HEK293 (cell line): ENCODE measurements around the gene RTN1.

Source experiments
- CTCF ChIA-PET: fragments of 350-600 bp; formaldehyde crosslinking; extraction: SDS; loops from one replicate; lab custom pipeline; 2021; ENCODE audit warnings: antibody characterized with exemption; lab: Yijun Ruan, JAX
- POLR2A ChIA-PET: fragments of 300-600 bp; formaldehyde crosslinking; extraction: SDS; loops from one replicate; lab custom pipeline; 2020; ENCODE audit warnings: antibody characterized with exemption, inconsistent platforms; lab: Yijun Ruan, JAX
- H3K27ac ChIP-seq: fragments of 200-500 bp; sonication (Bioruptor generic); 2 replicates; pipeline ENCODE4 v1.5.1; 2014; ENCODE audit warnings: low read depth, low read length, control low read depth, inconsistent platforms; ENCODE audit errors: extremely low read depth
- H3K36me3 ChIP-seq, 2 experiments: fragments of 200-500 bp in 1 of 2; sonication (Bioruptor generic) in 1 of 2; 1 replicate in 1 of 2; 2 replicates in 1 of 2; pipeline ENCODE4 v1.5.1; 2014 to 2017; ENCODE audit warnings: inconsistent platforms in 2 of 2, low read length in 2 of 2; ENCODE audit not compliant: control insufficient read depth in 2 of 2, insufficient read depth in 1 of 2
- H3K4me1 ChIP-seq: fragments of 200-500 bp; sonication (Bioruptor generic); 2 replicates; pipeline ENCODE4 v1.5.1; 2014; ENCODE audit warnings: mild to moderate bottlenecking, low read length, inconsistent platforms; ENCODE audit not compliant: control insufficient read depth, insufficient read depth
- H3K4me3 ChIP-seq: 2 replicates; pipeline ENCODE4 v1.5.1; 2011; ENCODE audit warnings: low read depth, mild to moderate bottlenecking, control low read depth, low read length, moderate library complexity
- H3K9me3 ChIP-seq: fragments of 200-500 bp; sonication (Bioruptor generic); 2 replicates; pipeline ENCODE4 v1.5.1; 2014; ENCODE audit warnings: low read depth, low read length, inconsistent platforms; ENCODE audit not compliant: control insufficient read depth, insufficient read depth
- AEBP2 ChIP-seq: fragments of 450-650 bp; formaldehyde crosslinking; IDR thresholded peaks from 2 replicates; pipeline ENCODE4 v1.5.1; 2016; ENCODE audit warnings: missing biosample characterization, missing genetic modification characterization, borderline replicate concordance
- HOXA7 ChIP-seq: sonication (generic); formaldehyde crosslinking; IDR thresholded peaks from 2 replicates; pipeline ENCODE4 v1.8.1; 2022; ENCODE audit warnings: missing genetic modification reagents, borderline replicate concordance
- HOXD13 ChIP-seq: sonication (generic); formaldehyde crosslinking; IDR thresholded peaks from 2 replicates; pipeline ENCODE4 v1.8.0; 2022; ENCODE audit warnings: missing genetic modification reagents, borderline replicate concordance
- KLF10 ChIP-seq: fragments of 450-650 bp; IDR thresholded peaks from 2 replicates; pipeline ENCODE4 v1.5.1; 2018; ENCODE audit warnings: missing biosample characterization, mild to moderate bottlenecking, missing genetic modification characterization
- PRDM4 ChIP-seq: fragments of 450-650 bp; formaldehyde crosslinking; IDR thresholded peaks from 2 replicates; pipeline ENCODE4 v1.5.1; 2017; ENCODE audit warnings: missing biosample characterization, missing genetic modification characterization
- SCRT1 ChIP-seq: fragments of 450-650 bp; formaldehyde crosslinking; IDR thresholded peaks from 2 replicates; pipeline ENCODE4 v1.5.1; 2016; ENCODE audit warnings: missing biosample characterization, missing genetic modification characterization, borderline replicate concordance
- TSHZ1 ChIP-seq: fragments of 450-650 bp; formaldehyde crosslinking; IDR thresholded peaks from 2 replicates; pipeline ENCODE4 v1.5.1; 2016; ENCODE audit warnings: missing biosample characterization, missing genetic modification characterization, borderline replicate concordance
- ZBTB11 ChIP-seq: fragments of 450-650 bp; formaldehyde crosslinking; conservative IDR thresholded peaks from 2 replicates; pipeline ENCODE4 v1.5.1; 2016; ENCODE audit warnings: low read depth, missing biosample characterization, missing genetic modification characterization
- ZBTB17 ChIP-seq: fragments of 450-650 bp; formaldehyde crosslinking; IDR thresholded peaks from 2 replicates; pipeline ENCODE4 v1.5.1; 2016; ENCODE audit warnings: missing biosample characterization, missing genetic modification characterization
- ZBTB20 ChIP-seq: fragments of 450-650 bp; formaldehyde crosslinking; IDR thresholded peaks from 2 replicates; pipeline ENCODE4 v1.5.1; 2016; ENCODE audit warnings: missing biosample characterization, missing genetic modification characterization
- ZNF121 ChIP-seq: fragments of 450-650 bp; formaldehyde crosslinking; IDR thresholded peaks from 2 replicates; pipeline ENCODE4 v1.5.1; 2016; ENCODE audit warnings: missing biosample characterization, missing genetic modification characterization
- ZNF18 ChIP-seq: fragments of 450-650 bp; formaldehyde crosslinking; IDR thresholded peaks from 2 replicates; pipeline ENCODE4 v1.5.1; 2016; ENCODE audit warnings: missing biosample characterization, missing genetic modification characterization
- ZNF202 ChIP-seq: fragments of 450-650 bp; formaldehyde crosslinking; IDR thresholded peaks from 2 replicates; pipeline ENCODE4 v1.5.1; 2016; ENCODE audit warnings: missing biosample characterization, missing genetic modification characterization, borderline replicate concordance
- ZNF23 ChIP-seq: fragments of 450-650 bp; formaldehyde crosslinking; IDR thresholded peaks from 2 replicates; pipeline ENCODE4 v1.5.1; 2016; ENCODE audit warnings: missing biosample characterization, missing genetic modification characterization, borderline replicate concordance
- ZNF302 ChIP-seq: fragments of 450-650 bp; formaldehyde crosslinking; IDR thresholded peaks from 2 replicates; pipeline ENCODE4 v1.5.1; 2016; ENCODE audit warnings: missing biosample characterization, missing genetic modification characterization, low read depth
- ZNF341 ChIP-seq: fragments of 450-650 bp; formaldehyde crosslinking; IDR thresholded peaks from 2 replicates; pipeline ENCODE4; 2016; ENCODE audit warnings: low read depth, missing biosample characterization, missing genetic modification characterization
- ZNF354C ChIP-seq: fragments of 450-650 bp; formaldehyde crosslinking; IDR thresholded peaks from 2 replicates; pipeline ENCODE4 v1.5.1; 2016; ENCODE audit warnings: missing biosample characterization, missing genetic modification characterization, low read depth, borderline replicate concordance
- ZNF449 ChIP-seq: fragments of 450-650 bp; formaldehyde crosslinking; IDR thresholded peaks from 2 replicates; pipeline ENCODE4 v1.5.1; 2017; ENCODE audit warnings: missing biosample characterization, mild to moderate bottlenecking, missing genetic modification characterization, moderate library complexity
- ZNF473 ChIP-seq: fragments of 450-650 bp; formaldehyde crosslinking; IDR thresholded peaks from 2 replicates; pipeline ENCODE4 v1.5.1; 2017; ENCODE audit warnings: missing biosample characterization, missing genetic modification characterization
- ZNF600 ChIP-seq: fragments of 450-650 bp; formaldehyde crosslinking; IDR thresholded peaks from 2 replicates; pipeline ENCODE4 v1.5.1; 2016; ENCODE audit warnings: missing biosample characterization, missing genetic modification characterization
- ZNF621 ChIP-seq: fragments of 450-650 bp; formaldehyde crosslinking; IDR thresholded peaks from 2 replicates; pipeline ENCODE4 v1.5.1; 2017; ENCODE audit warnings: missing biosample characterization, missing genetic modification characterization
- ZNF629 ChIP-seq: fragments of 450-650 bp; formaldehyde crosslinking; IDR thresholded peaks from 2 replicates; pipeline ENCODE4 v1.5.1; 2017; ENCODE audit warnings: missing biosample characterization, missing genetic modification characterization
- ZNF707 ChIP-seq: fragments of 450-650 bp; formaldehyde crosslinking; IDR thresholded peaks from 2 replicates; pipeline ENCODE4 v1.5.1; 2016; ENCODE audit warnings: missing biosample characterization, missing genetic modification characterization
- ZNF830 ChIP-seq: fragments of 450-650 bp; IDR thresholded peaks from 2 replicates; pipeline ENCODE4 v1.5.0; 2018; ENCODE audit warnings: missing biosample characterization, missing genetic modification characterization, low read depth, mild to moderate bottlenecking, moderate library complexity

The RTN1 gene

GRCh38 chr14:59583755-59584154 lies 286.8 kb downstream of the RTN1 start:
- no peaks in the 10 kb centered on the region for H3K9me3 ChIP-seq
- no peaks in the 10 kb centered on the region for H3K36me3 ChIP-seq
- H3K4me1 ChIP-seq = peaks cover 11% of the 10 kb centered on the region
- no peak overlapping the region for H3K4me3 ChIP-seq
- POLR2A ChIA-PET = no interaction called here
- H3K27ac ChIP-seq = no peak overlapping the region; the same call in 1 of the 2 replicates
- CTCF ChIA-PET = interaction anchor here (0.5 to 1.8 kb wide), 6 partner anchors 11 to 1388 kb away, joined by 3 to 6 read pairs (median 3); no protein-coding TSS in a partner anchor
- TF ChIP-seq ZBTB17 (tag by site-specific recombination) (peak; percentile 44), ZNF473 (tag by site-specific recombination) (no peak), ZNF121 (tag by site-specific recombination) (no peak), ZNF621 (tag by site-specific recombination) (no peak), PRDM4 (tag by site-specific recombination) (no peak), ZNF23 (no peak), KLF10 (0 out of 2 replicates have a peak, but pooled peaks have one; percentile 21), ZNF830 (tag by site-specific recombination) (no peak), ZNF341 (tag by site-specific recombination) (no peak), ZNF18 (tag by site-specific recombination) (0 out of 2 replicates have a peak, but pooled peaks have one; percentile 20), ZBTB11 (tag by site-specific recombination) (no peak), ZNF202 (tag by site-specific recombination) (no peak), HOXA7 (CRISPR knock-in tag) (no peak), ZNF302 (no peak), ZNF707 (no peak), ZNF354C (no peak), HOXD13 (CRISPR knock-in tag) (no peak), ZNF449 (tag by site-specific recombination) (peak; percentile 66; the same call in 1 of the 2 replicates), AEBP2 (tag by site-specific recombination) (no peak), ZNF629 (peak; percentile 38), ZNF600 (tag by site-specific recombination) (peak; percentile 40; the same call in 1 of the 2 replicates), SCRT1 (no peak), ZBTB20 (tag by site-specific recombination) (no peak), TSHZ1 (no peak)
